Measurements from ENCODE around the gene UBE2F.

DNA sequence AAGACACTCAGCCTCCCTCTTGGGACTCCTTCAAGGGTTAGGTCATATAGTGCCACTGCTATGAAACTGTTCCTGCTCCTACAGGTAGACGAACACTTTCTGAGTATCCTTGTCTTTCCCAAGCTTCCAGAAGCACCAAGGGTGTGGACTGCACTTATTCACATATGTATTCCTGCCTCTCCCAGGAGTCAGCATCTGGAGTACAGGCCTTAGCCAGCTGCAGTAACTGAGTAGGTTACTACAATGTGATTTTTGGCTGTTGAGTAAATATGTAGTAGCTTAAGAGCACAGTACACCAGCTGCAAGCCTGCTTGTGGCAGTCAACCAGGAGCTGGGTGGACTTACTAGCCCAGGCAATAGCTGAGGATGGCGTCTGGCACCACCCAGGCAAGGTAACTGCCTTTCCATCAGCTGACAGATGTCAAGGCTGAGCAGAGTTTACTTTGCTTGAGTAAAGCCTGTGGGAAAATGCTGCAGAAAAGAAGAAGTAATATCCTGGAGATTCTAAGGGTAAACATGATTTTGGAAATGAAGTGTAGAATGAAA lies 80.0 kb downstream of the UBE2F start:
- TF ChIP-seq FOXK2 (IDR thresholded peaks at IDR 0.05) (no peak), FOXM1 (IDR thresholded peaks at IDR 0.05; ENCODE audit: borderline replicate concordance) (no peak), ZNF384 (IDR thresholded peaks at IDR 0.05) (no peak), HDGF (IDR thresholded peaks at IDR 0.05; ENCODE audit: borderline replicate concordance) (no peak)
